SK-N-SH treated with all-trans-retinoic acid at 6 μM for 48 hours (cell line): Measurements from ENCODE around the gene LYG2.

Experiments
- ATAC-seq: fragments of 200-7000 bp; cut with Tn5 transposase; 3 replicates; pipeline ENCODE4 v1.9.1; 2020; ENCODE audit warnings: mild to moderate bottlenecking, moderate library complexity
- ARNTL ChIP-seq: fragments of 450-650 bp; formaldehyde crosslinking; IDR thresholded peaks from 2 replicates; pipeline ENCODE4 v1.5.0; 2020; ENCODE audit warnings: low read depth, mild to moderate bottlenecking, moderate library complexity, borderline replicate concordance
- BACH2 ChIP-seq: fragments of 250-450 bp; sonication (Bioruptor Pico); IDR thresholded peaks from 2 replicates; pipeline ENCODE4 v1.9.0; 2021; ENCODE audit warnings: mild to moderate bottlenecking, borderline replicate concordance
- CSDC2 ChIP-seq: fragments of 250-450 bp; sonication (Bioruptor Pico); IDR thresholded peaks from 2 replicates; pipeline ENCODE4 v1.5.0; 2020; ENCODE audit warnings: mild to moderate bottlenecking, moderate library complexity
- ESRRG ChIP-seq: fragments of 250-450 bp; sonication (Bioruptor Pico); IDR thresholded peaks from 2 replicates; pipeline ENCODE4 v1.6.1; 2021; ENCODE audit warnings: mild to moderate bottlenecking
- GLIS3 ChIP-seq: fragments of 250-450 bp; sonication (Bioruptor Pico); IDR thresholded peaks from 2 replicates; pipeline ENCODE4 v1.5.0; 2020; ENCODE audit warnings: mild to moderate bottlenecking, moderate library complexity
- ISL1 ChIP-seq: fragments of 250-450 bp; sonication (Bioruptor Pico); IDR thresholded peaks from 2 replicates; pipeline ENCODE4 v2.1.2; 2022; ENCODE audit warnings: mild to moderate bottlenecking, moderate library complexity
- PPARA ChIP-seq: fragments of 250-450 bp; sonication (Bioruptor Pico); IDR thresholded peaks from 2 replicates; pipeline ENCODE4 v1.5.0; 2020; ENCODE audit warnings: mild to moderate bottlenecking, borderline replicate concordance
- RARB ChIP-seq: fragments of 250-450 bp; sonication (Bioruptor Pico); IDR thresholded peaks from 2 replicates; pipeline ENCODE4 v1.8.0; 2021; ENCODE audit warnings: mild to moderate bottlenecking, moderate library complexity
- SNAI2 ChIP-seq: fragments of 250-450 bp; sonication (Bioruptor Pico); IDR thresholded peaks from 2 replicates; pipeline ENCODE4 v1.5.0; 2020; ENCODE audit warnings: mild to moderate bottlenecking, moderate library complexity
- TCF4 ChIP-seq: fragments of 250-450 bp; sonication (Bioruptor Pico); IDR thresholded peaks from 2 replicates; pipeline ENCODE4 v1.8.0; 2021; ENCODE audit warnings: mild to moderate bottlenecking, moderate library complexity, borderline replicate concordance
- ZC3H10 ChIP-seq: fragments of 250-450 bp; sonication (Bioruptor Pico); IDR thresholded peaks from 2 replicates; pipeline ENCODE4 v1.5.1; 2021; ENCODE audit warnings: mild to moderate bottlenecking, moderate library complexity
- ZFP3 ChIP-seq: fragments of 250-450 bp; sonication (Bioruptor Pico); IDR thresholded peaks from 2 replicates; pipeline ENCODE4 v1.5.0; 2020; ENCODE audit warnings: mild to moderate bottlenecking, moderate library complexity
- ZFP30 ChIP-seq: fragments of 450-650 bp; formaldehyde crosslinking; IDR thresholded peaks from 2 replicates; pipeline ENCODE4 v1.5.0; 2022; ENCODE audit warnings: mild to moderate bottlenecking, moderate library complexity
- ZNF565 ChIP-seq: fragments of 450-650 bp; formaldehyde crosslinking; conservative IDR thresholded peaks from 2 replicates; pipeline ENCODE4 v1.5.0; 2020; ENCODE audit warnings: low read depth, mild to moderate bottlenecking, moderate library complexity
- ZNF70 ChIP-seq: fragments of 450-650 bp; formaldehyde crosslinking; IDR thresholded peaks from 2 replicates; pipeline ENCODE4 v1.5.0; 2020; ENCODE audit warnings: mild to moderate bottlenecking, moderate library complexity
- ZNF8 ChIP-seq: fragments of 450-650 bp; formaldehyde crosslinking; IDR thresholded peaks from 2 replicates; pipeline ENCODE4 v1.5.0; 2020; ENCODE audit warnings: mild to moderate bottlenecking, moderate library complexity
- TF ChIP-seq, protein P1 (sequence below): fragments of 250-450 bp; sonication (Bioruptor Pico); IDR thresholded peaks from 2 replicates; pipeline ENCODE4 v1.8.0; 2020; ENCODE audit warnings: mild to moderate bottlenecking, moderate library complexity, borderline replicate concordance
- TF ChIP-seq, protein P2 (sequence below): fragments of 250-450 bp; sonication (Bioruptor Pico); IDR thresholded peaks from 2 replicates; pipeline ENCODE4 v1.8.0; 2021; ENCODE audit warnings: low read depth, mild to moderate bottlenecking, moderate library complexity, borderline replicate concordance
- TF ChIP-seq, protein P3 (sequence below): fragments of 250-450 bp; sonication (Bioruptor Pico); IDR thresholded peaks from 2 replicates; pipeline ENCODE4 v1.5.0; 2020; ENCODE audit warnings: mild to moderate bottlenecking, moderate library complexity
- TF ChIP-seq, protein P4 (sequence below): fragments of 250-450 bp; sonication (Bioruptor Pico); IDR thresholded peaks from 2 replicates; pipeline ENCODE4 v1.5.1; 2020; ENCODE audit warnings: low read depth, mild to moderate bottlenecking, moderate library complexity
- TF ChIP-seq, protein P5 (sequence below): fragments of 250-450 bp; sonication (Bioruptor Pico); IDR thresholded peaks from 2 replicates; pipeline ENCODE4 v1.5.1; 2021; ENCODE audit warnings: mild to moderate bottlenecking, moderate library complexity

LYG2 gene

DNA sequence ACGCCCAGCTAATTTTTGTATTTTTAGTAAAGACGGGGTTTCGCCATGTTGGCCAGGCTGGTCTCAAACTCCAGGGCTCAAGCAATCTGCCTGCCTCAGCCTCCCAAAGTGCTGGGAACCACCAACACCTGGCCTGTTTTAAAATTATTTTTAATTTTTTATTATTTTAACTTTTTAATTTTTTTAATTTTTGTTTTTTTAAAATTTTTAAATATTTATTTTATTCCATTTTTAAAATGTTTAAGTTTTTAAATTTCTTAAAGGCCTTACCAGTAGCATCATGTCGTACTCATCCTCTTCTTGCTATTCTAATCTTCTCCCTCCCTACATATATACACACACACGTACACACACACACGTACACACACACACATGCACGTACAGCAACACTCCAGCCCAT, 44.1 kb upstream of the LYG2 start (continued):
- TF ChIP-seq, protein P1, sequence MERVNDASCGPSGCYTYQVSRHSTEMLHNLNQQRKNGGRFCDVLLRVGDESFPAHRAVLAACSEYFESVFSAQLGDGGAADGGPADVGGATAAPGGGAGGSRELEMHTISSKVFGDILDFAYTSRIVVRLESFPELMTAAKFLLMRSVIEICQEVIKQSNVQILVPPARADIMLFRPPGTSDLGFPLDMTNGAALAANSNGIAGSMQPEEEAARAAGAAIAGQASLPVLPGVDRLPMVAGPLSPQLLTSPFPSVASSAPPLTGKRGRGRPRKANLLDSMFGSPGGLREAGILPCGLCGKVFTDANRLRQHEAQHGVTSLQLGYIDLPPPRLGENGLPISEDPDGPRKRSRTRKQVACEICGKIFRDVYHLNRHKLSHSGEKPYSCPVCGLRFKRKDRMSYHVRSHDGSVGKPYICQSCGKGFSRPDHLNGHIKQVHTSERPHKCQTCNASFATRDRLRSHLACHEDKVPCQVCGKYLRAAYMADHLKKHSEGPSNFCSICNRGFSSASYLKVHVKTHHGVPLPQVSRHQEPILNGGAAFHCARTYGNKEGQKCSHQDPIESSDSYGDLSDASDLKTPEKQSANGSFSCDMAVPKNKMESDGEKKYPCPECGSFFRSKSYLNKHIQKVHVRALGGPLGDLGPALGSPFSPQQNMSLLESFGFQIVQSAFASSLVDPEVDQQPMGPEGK (CRISPR knock-in tag) = no peak

DNA sequence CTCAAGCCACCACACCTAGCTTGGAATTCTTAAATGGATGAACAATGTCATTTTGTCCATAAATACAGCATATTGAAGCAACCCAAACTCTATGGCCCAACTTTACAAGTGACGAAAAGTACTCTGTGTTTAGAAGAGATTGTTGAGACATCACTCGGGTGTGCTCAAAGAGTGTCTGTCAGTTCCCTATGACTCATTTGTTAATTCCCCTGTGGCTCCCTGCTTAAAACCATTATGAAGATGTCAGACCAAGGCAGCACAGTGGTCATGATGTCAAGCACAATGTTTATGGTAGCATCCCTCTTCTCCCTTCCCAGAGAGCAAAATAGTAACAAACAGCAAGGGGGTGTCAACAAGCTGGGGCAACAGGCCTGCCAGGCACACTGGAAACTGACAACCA, 42.5 kb upstream of the LYG2 start:
- ATAC-seq = no peak
- TF ChIP-seq ZFP30 (CRISPR knock-in tag) (no peak), ZNF8 (CRISPR knock-in tag) (no peak), ZNF70 (no peak), ZNF565 (no peak), ZC3H10 (CRISPR knock-in tag) (no peak), ZFP3 (CRISPR knock-in tag) (no peak), PPARA (CRISPR knock-in tag) (no peak), SNAI2 (CRISPR knock-in tag) (no peak), ESRRG (CRISPR knock-in tag) (no peak), BACH2 (no peak), ISL1 (CRISPR knock-in tag) (no peak), ARNTL (no peak), RARB (CRISPR knock-in tag) (no peak)
- TF ChIP-seq, protein P2, sequence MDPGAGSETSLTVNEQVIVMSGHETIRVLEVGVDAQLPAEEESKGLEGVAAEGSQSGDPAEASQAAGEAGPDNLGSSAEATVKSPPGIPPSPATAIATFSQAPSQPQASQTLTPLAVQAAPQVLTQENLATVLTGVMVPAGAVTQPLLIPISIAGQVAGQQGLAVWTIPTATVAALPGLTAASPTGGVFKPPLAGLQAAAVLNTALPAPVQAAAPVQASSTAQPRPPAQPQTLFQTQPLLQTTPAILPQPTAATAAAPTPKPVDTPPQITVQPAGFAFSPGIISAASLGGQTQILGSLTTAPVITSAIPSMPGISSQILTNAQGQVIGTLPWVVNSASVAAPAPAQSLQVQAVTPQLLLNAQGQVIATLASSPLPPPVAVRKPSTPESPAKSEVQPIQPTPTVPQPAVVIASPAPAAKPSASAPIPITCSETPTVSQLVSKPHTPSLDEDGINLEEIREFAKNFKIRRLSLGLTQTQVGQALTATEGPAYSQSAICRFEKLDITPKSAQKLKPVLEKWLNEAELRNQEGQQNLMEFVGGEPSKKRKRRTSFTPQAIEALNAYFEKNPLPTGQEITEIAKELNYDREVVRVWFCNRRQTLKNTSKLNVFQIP (CRISPR knock-in tag) = no peak
- TF ChIP-seq, protein P3, sequence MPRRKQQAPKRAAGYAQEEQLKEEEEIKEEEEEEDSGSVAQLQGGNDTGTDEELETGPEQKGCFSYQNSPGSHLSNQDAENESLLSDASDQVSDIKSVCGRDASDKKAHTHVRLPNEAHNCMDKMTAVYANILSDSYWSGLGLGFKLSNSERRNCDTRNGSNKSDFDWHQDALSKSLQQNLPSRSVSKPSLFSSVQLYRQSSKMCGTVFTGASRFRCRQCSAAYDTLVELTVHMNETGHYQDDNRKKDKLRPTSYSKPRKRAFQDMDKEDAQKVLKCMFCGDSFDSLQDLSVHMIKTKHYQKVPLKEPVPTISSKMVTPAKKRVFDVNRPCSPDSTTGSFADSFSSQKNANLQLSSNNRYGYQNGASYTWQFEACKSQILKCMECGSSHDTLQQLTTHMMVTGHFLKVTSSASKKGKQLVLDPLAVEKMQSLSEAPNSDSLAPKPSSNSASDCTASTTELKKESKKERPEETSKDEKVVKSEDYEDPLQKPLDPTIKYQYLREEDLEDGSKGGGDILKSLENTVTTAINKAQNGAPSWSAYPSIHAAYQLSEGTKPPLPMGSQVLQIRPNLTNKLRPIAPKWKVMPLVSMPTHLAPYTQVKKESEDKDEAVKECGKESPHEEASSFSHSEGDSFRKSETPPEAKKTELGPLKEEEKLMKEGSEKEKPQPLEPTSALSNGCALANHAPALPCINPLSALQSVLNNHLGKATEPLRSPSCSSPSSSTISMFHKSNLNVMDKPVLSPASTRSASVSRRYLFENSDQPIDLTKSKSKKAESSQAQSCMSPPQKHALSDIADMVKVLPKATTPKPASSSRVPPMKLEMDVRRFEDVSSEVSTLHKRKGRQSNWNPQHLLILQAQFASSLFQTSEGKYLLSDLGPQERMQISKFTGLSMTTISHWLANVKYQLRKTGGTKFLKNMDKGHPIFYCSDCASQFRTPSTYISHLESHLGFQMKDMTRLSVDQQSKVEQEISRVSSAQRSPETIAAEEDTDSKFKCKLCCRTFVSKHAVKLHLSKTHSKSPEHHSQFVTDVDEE (CRISPR knock-in tag) = no peak
- TF ChIP-seq, protein P1 (CRISPR knock-in tag) = no peak
- TF ChIP-seq, protein P4, sequence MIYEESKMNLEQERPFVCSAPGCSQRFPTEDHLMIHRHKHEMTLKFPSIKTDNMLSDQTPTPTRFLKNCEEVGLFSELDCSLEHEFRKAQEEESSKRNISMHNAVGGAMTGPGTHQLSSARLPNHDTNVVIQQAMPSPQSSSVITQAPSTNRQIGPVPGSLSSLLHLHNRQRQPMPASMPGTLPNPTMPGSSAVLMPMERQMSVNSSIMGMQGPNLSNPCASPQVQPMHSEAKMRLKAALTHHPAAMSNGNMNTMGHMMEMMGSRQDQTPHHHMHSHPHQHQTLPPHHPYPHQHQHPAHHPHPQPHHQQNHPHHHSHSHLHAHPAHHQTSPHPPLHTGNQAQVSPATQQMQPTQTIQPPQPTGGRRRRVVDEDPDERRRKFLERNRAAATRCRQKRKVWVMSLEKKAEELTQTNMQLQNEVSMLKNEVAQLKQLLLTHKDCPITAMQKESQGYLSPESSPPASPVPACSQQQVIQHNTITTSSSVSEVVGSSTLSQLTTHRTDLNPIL (CRISPR knock-in tag) = no peak
- TF ChIP-seq, protein P5, sequence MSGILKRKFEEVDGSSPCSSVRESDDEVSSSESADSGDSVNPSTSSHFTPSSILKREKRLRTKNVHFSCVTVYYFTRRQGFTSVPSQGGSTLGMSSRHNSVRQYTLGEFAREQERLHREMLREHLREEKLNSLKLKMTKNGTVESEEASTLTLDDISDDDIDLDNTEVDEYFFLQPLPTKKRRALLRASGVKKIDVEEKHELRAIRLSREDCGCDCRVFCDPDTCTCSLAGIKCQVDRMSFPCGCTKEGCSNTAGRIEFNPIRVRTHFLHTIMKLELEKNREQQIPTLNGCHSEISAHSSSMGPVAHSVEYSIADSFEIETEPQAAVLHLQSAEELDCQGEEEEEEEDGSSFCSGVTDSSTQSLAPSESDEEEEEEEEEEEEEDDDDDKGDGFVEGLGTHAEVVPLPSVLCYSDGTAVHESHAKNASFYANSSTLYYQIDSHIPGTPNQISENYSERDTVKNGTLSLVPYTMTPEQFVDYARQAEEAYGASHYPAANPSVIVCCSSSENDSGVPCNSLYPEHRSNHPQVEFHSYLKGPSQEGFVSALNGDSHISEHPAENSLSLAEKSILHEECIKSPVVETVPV (CRISPR knock-in tag) = no peak

DNA sequence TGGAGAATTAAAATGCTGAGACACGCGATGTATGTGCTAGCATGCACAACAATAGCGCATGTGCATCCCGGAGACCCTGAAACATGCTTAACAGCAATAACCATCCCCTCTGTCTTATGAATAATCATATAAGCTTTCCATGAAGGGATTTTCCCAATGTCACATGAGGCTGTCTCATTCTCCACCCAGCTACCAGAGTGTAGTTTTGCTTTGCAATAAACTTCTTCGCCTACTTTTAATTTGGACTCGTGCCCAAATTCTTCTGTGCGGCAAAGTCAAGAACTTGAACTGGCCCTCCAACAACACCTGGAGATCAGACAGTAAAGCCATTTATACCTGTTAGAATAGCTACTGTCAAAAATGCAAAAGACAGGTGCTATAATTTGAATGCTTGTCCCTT, 30.1 kb upstream of the LYG2 start:
- no peak for ATAC-seq
- TF ChIP-seq ESRRG (CRISPR knock-in tag) (no peak), PPARA (CRISPR knock-in tag) (no peak), TCF4 (CRISPR knock-in tag) (no peak), BACH2 (no peak), RARB (CRISPR knock-in tag) (no peak), ZNF565 (no peak), ZNF8 (CRISPR knock-in tag) (no peak), ZFP30 (CRISPR knock-in tag) (no peak), ARNTL (no peak), CSDC2 (CRISPR knock-in tag) (no peak), GLIS3 (no peak), ZC3H10 (CRISPR knock-in tag) (no peak), SNAI2 (CRISPR knock-in tag) (no peak)
- TF ChIP-seq, protein P2 (CRISPR knock-in tag) = no peak
- TF ChIP-seq, protein P5 (CRISPR knock-in tag) = no peak
- TF ChIP-seq, protein P4 (CRISPR knock-in tag) = no peak
